ENCODE results near the gene SLCO2B1. TPM values are rescaled to one million over a fixed set of nuclear protein-coding genes. Genes with fewer than 3 reads are reported as not detected.

The SLCO2B1 gene, protein sequence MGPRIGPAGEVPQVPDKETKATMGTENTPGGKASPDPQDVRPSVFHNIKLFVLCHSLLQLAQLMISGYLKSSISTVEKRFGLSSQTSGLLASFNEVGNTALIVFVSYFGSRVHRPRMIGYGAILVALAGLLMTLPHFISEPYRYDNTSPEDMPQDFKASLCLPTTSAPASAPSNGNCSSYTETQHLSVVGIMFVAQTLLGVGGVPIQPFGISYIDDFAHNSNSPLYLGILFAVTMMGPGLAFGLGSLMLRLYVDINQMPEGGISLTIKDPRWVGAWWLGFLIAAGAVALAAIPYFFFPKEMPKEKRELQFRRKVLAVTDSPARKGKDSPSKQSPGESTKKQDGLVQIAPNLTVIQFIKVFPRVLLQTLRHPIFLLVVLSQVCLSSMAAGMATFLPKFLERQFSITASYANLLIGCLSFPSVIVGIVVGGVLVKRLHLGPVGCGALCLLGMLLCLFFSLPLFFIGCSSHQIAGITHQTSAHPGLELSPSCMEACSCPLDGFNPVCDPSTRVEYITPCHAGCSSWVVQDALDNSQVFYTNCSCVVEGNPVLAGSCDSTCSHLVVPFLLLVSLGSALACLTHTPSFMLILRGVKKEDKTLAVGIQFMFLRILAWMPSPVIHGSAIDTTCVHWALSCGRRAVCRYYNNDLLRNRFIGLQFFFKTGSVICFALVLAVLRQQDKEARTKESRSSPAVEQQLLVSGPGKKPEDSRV
- total RNA-seq: not detected in 2 replicates

DNA sequence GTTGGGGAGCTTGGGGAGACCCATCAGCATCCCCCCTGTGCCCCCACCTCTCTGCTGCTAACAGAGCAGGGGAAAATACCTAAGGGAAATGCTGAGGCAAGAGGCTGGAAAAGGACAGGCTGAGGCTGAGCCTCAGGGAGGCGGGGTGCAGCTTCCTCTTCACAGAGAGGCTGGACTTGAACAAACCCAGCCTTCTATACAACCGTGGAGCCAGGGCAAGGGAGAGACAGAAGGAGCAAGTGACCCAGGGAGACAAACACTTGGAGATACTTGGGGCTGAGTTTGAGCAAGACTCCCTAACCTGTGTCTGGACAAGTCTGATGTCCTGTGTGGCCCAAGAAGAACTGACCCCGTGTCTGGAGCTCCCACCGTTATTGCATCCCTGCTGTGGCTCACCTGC lies at the start of gene SLCO2B1:
SLCO2B1 (plus strand) TSS at position 229 of the 400 bp plus-strand sequence. CDS start 275 bp downstream, outside the sequence.

DNA sequence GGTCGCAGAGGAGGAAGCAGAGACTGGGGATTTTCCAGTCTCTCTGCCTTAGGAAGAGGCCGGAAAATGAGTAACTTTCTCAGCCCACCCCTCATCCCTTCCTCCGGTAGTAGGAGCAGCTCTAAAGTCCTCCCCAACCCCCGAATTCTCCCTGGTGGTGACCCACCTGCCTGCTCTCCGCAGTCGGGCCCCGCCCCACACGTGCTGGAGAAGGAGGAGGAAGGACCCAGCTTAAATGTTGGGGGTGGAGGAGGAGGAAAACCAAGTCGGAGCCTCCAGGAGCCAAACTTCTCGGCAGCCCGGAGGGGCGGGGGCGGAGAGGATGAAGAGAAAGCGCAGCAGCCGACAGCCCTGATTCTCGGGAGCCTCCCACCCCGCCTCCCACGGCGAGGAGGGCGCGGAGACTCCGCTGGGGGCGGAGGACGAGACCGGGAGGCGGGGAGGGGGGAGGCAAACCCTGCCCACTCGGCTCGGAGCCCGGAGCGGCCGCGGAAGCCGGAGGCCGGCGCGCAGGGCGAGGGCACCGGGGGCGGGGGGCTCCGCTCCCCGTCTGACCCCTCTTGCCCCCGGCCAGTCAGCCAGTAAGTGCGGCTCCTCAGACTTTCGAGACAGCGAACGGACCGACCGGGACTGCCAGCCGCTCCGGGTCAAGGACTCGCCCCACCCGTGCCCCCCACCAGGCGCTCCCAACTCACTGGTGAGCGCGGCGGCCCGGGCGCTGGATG lies 89.6 kb downstream of the SLCO2B1 start, which contains the start of gene TPBGL:
TPBGL (plus strand) TSS at position 464 of the 725 bp plus-strand sequence. CDS start 276 bp downstream, outside the sequence.

Other genes starting within 250 kb of the SLCO2B1 start
- 9.1 and 11.8 TPM in 2 replicates for gene XRRA1, start 202.0 kb upstream of the SLCO2B1 start, total RNA-seq
- 21.7 and 22.4 TPM in 2 replicates for gene SPCS2, start 201.8 kb upstream of the SLCO2B1 start, total RNA-seq
- 5.9 and 6.5 TPM in 2 replicates for gene NEU3, start 162.2 kb upstream of the SLCO2B1 start, total RNA-seq
- gene OR2AT4, start 54.2 kb upstream of the SLCO2B1 start, total RNA-seq: not detected in 2 replicates
- not detected in 2 replicates for gene TPBGL, start 89.7 kb downstream of the SLCO2B1 start, total RNA-seq
- gene ARRB1, start 200.6 kb downstream of the SLCO2B1 start, total RNA-seq: 4.5 and 5.2 TPM in 2 replicates
- 2,255 and 2,455 TPM in 2 replicates for gene RPS3, start 248.4 kb downstream of the SLCO2B1 start, total RNA-seq